ENCODE data around the gene NCAM1. TPM values are rescaled to one million over a fixed set of nuclear protein-coding genes. Genes with fewer than 3 reads are reported as not detected.
A peak's percentile ranks its signal among the peaks of the same experiment; 100 is the strongest.

NCAM1 gene
- total RNA-seq, 2 donors from 2014 or later, result 225 to 229 TPM

- no peak overlapping the region for H3K4me3 ChIP-seq
- DNase-seq (ENCODE audit: low spot score), result no peak
- H3K27ac ChIP-seq, result no peak overlapping the region
- H3K9me3 ChIP-seq, result no peaks in the 10 kb centered on the region
- TF ChIP-seq CTCF (IDR thresholded peaks at IDR 0.05), result no peak
- no peaks in the 10 kb centered on the region for H3K4me1 ChIP-seq
- H3K36me3 ChIP-seq, result no peaks in the 10 kb centered on the region
- H3K27me3 ChIP-seq, result no peaks in the 10 kb centered on the region
Measured at GRCh38 chr11:112931703-112932102, 29.5 kb upstream of the NCAM1 start.

DNA sequence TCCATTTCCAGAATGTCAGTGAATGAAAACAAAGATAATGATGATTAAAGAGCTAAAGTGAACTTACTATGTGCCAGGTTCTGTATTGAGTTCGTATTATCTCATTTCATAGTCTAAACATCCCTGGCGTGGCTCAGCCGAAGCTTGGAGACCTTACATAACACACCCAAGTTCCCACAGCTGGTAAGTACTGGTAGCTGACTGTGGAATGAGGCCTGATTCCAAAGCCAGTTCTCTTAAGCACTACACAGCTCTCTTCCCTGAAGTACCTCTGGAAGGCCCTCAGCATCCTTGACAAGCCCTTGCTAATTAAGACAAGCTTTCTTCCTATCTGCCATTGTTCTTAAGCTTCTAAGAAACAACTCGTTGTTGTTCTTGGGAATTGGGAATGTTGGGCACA lies 28.6 kb upstream of the NCAM1 start:
- TF ChIP-seq CTCF (IDR thresholded peaks at IDR 0.05), result no peak
- no peak overlapping the region for H3K4me3 ChIP-seq

GRCh38 chr11:112933970-112934369 lies 27.2 kb upstream of the NCAM1 start:
- no peak for TF ChIP-seq CTCF (IDR thresholded peaks at IDR 0.05)
- Histone ChIP-seq H3K27me3 (no peaks in the 10 kb centered on the region), H3K9me3 (no peaks in the 10 kb centered on the region), H3K4me1 (no peaks in the 10 kb centered on the region), H3K36me3 (no peaks in the 10 kb centered on the region), H3K4me3 (no peak overlapping the region), H3K27ac (no peak overlapping the region)
- no peak for DNase-seq (ENCODE audit: low spot score)

More for the DNA sequence above, 28.6 kb upstream of the NCAM1 start:
- no peaks in the 10 kb centered on the region for H3K36me3 ChIP-seq
- no peak for DNase-seq (ENCODE audit: low spot score)
- no peak overlapping the region for H3K27ac ChIP-seq
- no peaks in the 10 kb centered on the region for H3K27me3 ChIP-seq
- H3K9me3 ChIP-seq, result no peaks in the 10 kb centered on the region
- H3K4me1 ChIP-seq, result no peaks in the 10 kb centered on the region

DNA sequence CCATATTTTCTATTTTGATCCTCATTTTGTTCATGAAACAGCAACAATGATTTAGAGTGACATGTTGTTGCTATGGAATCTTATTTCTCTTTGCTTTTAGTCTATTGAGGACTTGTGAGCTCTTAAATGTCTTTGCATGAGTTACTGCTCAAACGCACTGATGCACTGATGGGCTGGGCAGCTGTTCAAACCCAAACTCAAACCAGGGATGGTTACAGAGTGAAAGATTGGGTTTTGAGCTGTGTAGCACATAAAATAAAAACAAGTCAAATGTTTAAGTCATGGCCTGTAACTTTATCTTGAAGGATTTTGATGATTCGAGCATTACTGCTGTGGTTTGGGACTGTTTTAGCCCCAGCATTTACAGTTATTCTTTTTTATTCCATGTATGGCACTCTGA lies 20.1 kb upstream of the NCAM1 start:
- no peaks in the 10 kb centered on the region for H3K27me3 ChIP-seq
- DNase-seq (ENCODE audit: low spot score), result no peak
- no peak overlapping the region for H3K4me3 ChIP-seq
- H3K9me3 ChIP-seq, result no peaks in the 10 kb centered on the region
- H3K27ac ChIP-seq, result no peak overlapping the region
- no peaks in the 10 kb centered on the region for H3K36me3 ChIP-seq
- peaks cover 0 to 11% of the 10 kb centered on the region in 2 donors for H3K4me1 ChIP-seq
- no peak for TF ChIP-seq CTCF (IDR thresholded peaks at IDR 0.05)

DNA sequence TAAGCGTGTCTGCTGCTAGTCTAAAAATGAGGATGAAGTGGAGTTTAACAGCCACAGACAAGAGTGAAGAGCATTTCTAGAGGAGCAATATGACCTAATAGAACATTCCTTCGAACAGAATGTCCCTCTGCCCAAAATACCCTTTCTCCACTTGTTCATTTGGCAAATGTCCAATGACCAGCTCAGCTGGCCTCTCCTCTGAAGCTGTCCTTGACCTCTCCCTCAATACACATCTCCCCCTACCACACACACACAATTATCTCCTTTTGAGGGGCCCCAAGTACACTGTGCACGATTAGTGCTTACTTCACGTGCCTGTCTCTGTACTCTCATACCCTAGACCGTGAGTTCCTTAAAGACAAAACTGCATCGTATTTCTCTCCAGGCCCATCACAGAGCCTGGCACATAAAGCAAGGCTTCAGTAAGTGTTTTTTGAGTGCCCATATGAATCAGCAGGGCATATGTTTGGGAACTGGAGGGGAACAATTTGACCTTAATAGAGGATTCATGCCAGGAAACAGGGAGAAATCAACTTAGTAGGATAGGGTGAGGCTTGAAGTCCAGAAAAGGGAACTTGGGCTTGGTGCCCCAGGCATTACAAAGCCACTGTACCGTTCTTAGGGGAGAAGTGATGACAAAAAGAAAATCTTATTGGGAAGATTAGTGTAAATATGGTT lies 18.1 kb upstream of the NCAM1 start:
- Histone ChIP-seq H3K27me3 (no peaks in the 10 kb centered on the region), H3K9me3 (no peaks in the 10 kb centered on the region), H3K4me3 (no peak overlapping the region), H3K27ac (peak overlapping the region; percentile 47 to 86), H3K36me3 (no peaks in the 10 kb centered on the region), H3K4me1 (peaks cover 0 to 11% of the 10 kb centered on the region in 2 donors)
- no peak for TF ChIP-seq CTCF (IDR thresholded peaks at IDR 0.05)
- DNase-seq (ENCODE audit: low spot score), result no peak

DNA sequence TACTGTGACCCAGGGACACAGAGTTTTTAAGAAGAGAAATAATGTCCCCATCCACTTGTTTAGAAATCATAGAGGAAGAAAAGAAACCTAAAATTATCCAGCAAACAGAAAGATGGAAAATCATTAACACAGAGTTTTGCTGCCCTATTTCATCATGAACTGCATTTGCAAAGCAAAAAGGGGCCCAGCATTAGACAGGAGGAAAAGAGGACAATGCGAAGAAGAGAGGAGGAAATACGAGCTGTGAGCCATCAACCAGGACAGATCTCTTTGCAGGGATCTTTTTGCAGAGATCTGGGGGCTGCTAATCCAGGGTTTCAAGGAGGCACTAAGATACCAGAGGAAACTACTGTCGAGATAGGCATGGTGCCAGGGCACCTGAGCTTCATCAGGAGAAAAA lies 14.4 kb upstream of the NCAM1 start:
- DNase-seq (ENCODE audit: low spot score), result no peak
- no peak for TF ChIP-seq CTCF (IDR thresholded peaks at IDR 0.05)
- H3K27ac ChIP-seq, result no peak overlapping the region
- H3K4me1 ChIP-seq, result peaks cover 0 to 11% of the 10 kb centered on the region in 2 donors
- no peaks in the 10 kb centered on the region for H3K36me3 ChIP-seq
- H3K27me3 ChIP-seq, result no peaks in the 10 kb centered on the region
- no peak overlapping the region for H3K4me3 ChIP-seq
- no peaks in the 10 kb centered on the region for H3K9me3 ChIP-seq
